Left lung (tissue), 10 donors: Measurements from ENCODE around the gene BCAS3. TPM values are rescaled to one million over a fixed set of nuclear protein-coding genes. Genes with fewer than 3 reads are reported as not detected.
"Not testable (repeated sequence)": the region's sequence is repeated elsewhere in the genome, so short reads cannot be mapped to it uniquely, and the experiment has no call there.

Experiments
- ATAC-seq: fragments of 200-7000 bp; cut with Tn5 transposase; one replicate; pipeline ENCODE4 v1.9.1; 2020; ENCODE audit warnings: moderate library complexity
- DNase-seq, 4 donors: peaks; one replicate each; pipeline ENCODE4 v3.0.0-alpha.2; 2013 to 2020
- H3K27ac ChIP-seq, 2 donors: fragments of 200-600 bp; sonication (generic) in 1 of 2; one replicate each; pipeline versions ENCODE4 v1.5.0 to v1.8.0; 2020 to 2021
- H3K27me3 ChIP-seq, 2 donors: fragments of 200-600 bp; sonication (generic) in 1 of 2; one replicate each; pipeline versions ENCODE4 v1.5.0 to v1.8.0; 2020 to 2021
- H3K36me3 ChIP-seq, 2 donors: fragments of 200-600 bp; sonication (generic) in 1 of 2; one replicate each; pipeline versions ENCODE4 v1.5.0 to v1.8.0; 2020 to 2021
- H3K4me1 ChIP-seq, 2 donors: fragments of 200-600 bp; one replicate each; pipeline ENCODE4 v1.8.0; 2021
- H3K4me3 ChIP-seq, 2 donors: fragments of 200-600 bp; sonication (generic) in 1 of 2; one replicate each; pipeline versions ENCODE4 v1.5.0 to v1.8.0; 2020 to 2021; ENCODE audit warnings: mild to moderate bottlenecking in 1 of 2
- H3K9me3 ChIP-seq, 2 donors: fragments of 200-600 bp; sonication (generic) in 1 of 2; one replicate each; pipeline versions ENCODE4 v1.5.0 to v1.8.0; 2020 to 2021
- intact Hi-C, 2 donors: fragments of 100-400 bp; cut with DNase I; formaldehyde crosslinking; loops; one replicate each; pipeline versions ENCODE4 v1.11.2 to v1.14.2; 2022
- polyA plus RNA-seq, 6 donors: library from polyadenylated mRNA; unstranded; fragments of 120-200 nt; gene quantifications; one replicate each; pipeline ENCODE4 v1.2.1, GENCODE V29; 2013; ENCODE audit not compliant: insufficient read length in 6 of 6
- total RNA-seq, 2 donors: library from RNA; stranded (reverse); fragmentation: NEBNext Ultra II Directional; extraction: Animal tissue kit (Norgen Biotek cat#: 25700); gene quantifications; one replicate each; pipeline ENCODE4 v1.2.1, GENCODE V29; 2021
- TF ChIP-seq, protein P1 (sequence below), 2 donors: fragments of 200-600 bp; sonication (generic) in 1 of 2; IDR thresholded peaks; one replicate each; pipeline versions ENCODE4 v1.5.0 to v1.8.0; 2021; ENCODE audit warnings: antibody characterized with exemption in 2 of 2
- donor health status: DM: no; HTN: yes; CAD: no.
- donor health status: DM: no; HTN: no; CAD: no.

Gene BCAS3
- total and polyA plus RNA-seq, 8 donors = 21.2 to 29.6 (median 28.0) TPM

DNA sequence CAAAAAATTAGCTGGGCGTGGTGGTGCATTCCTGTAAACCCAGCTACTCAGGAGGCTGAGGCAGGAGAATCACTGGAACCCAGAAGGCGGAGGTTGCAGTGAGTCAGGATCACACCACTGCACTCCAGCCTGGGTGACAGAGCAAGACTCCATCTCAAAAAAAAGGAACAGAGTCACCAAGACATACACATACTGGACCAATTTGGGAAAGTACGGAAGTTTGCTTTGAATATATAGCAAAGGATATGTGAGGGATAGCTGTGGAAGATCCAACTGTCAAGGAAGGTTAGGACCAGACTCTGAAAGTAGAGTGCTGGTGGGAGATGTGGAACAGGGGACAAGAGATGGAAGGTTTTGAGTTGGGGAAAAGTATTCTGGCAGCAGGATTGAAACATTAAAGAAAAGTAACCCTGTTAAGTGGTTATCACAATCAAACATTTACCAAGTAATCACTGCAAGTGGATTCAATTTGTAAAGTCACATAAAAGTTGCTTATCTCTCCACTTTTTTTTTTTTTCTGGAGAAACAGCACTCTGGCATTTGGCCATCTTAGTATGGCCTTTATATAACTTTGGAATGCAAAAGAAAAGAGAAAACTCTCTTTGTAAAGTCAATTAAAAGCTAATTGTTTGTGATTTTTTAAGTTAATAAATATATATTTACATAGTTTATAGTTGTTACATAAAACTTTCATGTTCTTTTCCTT is 462.6 kb downstream of the BCAS3 start:
- Histone ChIP-seq H3K4me1 (peaks cover 13 to 30% of the 10 kb centered on the region in 2 donors), H3K27me3 (no peaks in the 10 kb centered on the region), H3K27ac (no peak overlapping the region), H3K36me3 (no peaks in the 10 kb centered on the region), H3K9me3 (no peaks in the 10 kb centered on the region), H3K4me3 (no peak overlapping the region)
- TF ChIP-seq, protein P1, sequence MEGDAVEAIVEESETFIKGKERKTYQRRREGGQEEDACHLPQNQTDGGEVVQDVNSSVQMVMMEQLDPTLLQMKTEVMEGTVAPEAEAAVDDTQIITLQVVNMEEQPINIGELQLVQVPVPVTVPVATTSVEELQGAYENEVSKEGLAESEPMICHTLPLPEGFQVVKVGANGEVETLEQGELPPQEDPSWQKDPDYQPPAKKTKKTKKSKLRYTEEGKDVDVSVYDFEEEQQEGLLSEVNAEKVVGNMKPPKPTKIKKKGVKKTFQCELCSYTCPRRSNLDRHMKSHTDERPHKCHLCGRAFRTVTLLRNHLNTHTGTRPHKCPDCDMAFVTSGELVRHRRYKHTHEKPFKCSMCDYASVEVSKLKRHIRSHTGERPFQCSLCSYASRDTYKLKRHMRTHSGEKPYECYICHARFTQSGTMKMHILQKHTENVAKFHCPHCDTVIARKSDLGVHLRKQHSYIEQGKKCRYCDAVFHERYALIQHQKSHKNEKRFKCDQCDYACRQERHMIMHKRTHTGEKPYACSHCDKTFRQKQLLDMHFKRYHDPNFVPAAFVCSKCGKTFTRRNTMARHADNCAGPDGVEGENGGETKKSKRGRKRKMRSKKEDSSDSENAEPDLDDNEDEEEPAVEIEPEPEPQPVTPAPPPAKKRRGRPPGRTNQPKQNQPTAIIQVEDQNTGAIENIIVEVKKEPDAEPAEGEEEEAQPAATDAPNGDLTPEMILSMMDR (IDR thresholded peaks at IDR 0.05) = no peak
- no peak for ATAC-seq
- intact Hi-C loops = no loop called here
- no peak for DNase-seq

DNA sequence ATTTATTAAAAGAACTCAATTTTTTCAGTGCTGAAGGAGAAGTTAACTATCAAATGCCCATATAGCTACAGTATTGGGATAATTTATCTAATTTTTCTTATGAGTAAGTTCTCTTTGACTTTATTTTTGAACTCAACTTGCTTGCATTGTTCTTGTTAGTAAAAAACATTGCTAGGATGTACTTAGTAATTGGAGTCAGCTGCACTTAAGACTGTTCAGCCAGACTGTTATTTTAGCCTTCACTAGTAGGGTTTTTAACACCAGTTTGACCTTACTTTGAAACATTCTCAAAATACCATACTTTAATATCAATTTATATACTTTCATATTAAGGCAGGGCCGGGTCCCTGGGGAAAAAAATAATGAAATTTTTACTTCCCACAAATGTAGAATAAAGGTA is 465.4 kb downstream of the BCAS3 start:
- H3K36me3 ChIP-seq = no peaks in the 10 kb centered on the region
- TF ChIP-seq, protein P1 (IDR thresholded peaks at IDR 0.05) = no peak
- intact Hi-C loops = no loop called here
- H3K9me3 ChIP-seq = no peaks in the 10 kb centered on the region
- no peak overlapping the region for H3K4me3 ChIP-seq
- DNase-seq (no peak), ATAC-seq (no peak)
- no peak overlapping the region for H3K27ac ChIP-seq
- H3K27me3 ChIP-seq = no peaks in the 10 kb centered on the region
- H3K4me1 ChIP-seq = peaks cover 19 to 39% of the 10 kb centered on the region in 2 donors

DNA sequence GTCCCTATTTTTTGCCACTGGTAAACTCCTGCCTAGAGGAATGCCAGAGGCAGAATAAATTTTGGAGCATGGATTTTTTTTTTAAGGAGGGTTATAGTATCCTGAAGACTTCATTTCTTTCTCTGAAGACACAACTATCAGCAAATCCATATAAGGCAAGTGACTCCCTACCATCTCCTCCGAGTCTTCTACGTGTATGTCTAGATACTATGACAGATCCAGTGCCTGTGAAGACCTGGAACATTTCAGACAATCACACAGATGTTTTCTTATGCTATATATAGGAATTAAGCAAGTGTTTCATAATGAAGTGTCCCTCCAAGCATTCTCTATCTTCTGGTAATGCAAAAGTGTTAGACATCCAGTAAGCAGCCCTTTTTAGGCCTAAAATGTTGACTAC is 466.5 kb downstream of the BCAS3 start:
- TF ChIP-seq, protein P1 (IDR thresholded peaks at IDR 0.05) = no peak
- ATAC-seq = no peak
- intact Hi-C loops = no loop called here
- H3K27ac ChIP-seq = no peak overlapping the region
- H3K36me3 ChIP-seq = no peaks in the 10 kb centered on the region
- no peak for DNase-seq
- no peaks in the 10 kb centered on the region for H3K27me3 ChIP-seq
- no peaks in the 10 kb centered on the region for H3K9me3 ChIP-seq
- H3K4me1 ChIP-seq = peaks cover 13 to 35% of the 10 kb centered on the region in 2 donors
- H3K4me3 ChIP-seq = no peak overlapping the region

DNA sequence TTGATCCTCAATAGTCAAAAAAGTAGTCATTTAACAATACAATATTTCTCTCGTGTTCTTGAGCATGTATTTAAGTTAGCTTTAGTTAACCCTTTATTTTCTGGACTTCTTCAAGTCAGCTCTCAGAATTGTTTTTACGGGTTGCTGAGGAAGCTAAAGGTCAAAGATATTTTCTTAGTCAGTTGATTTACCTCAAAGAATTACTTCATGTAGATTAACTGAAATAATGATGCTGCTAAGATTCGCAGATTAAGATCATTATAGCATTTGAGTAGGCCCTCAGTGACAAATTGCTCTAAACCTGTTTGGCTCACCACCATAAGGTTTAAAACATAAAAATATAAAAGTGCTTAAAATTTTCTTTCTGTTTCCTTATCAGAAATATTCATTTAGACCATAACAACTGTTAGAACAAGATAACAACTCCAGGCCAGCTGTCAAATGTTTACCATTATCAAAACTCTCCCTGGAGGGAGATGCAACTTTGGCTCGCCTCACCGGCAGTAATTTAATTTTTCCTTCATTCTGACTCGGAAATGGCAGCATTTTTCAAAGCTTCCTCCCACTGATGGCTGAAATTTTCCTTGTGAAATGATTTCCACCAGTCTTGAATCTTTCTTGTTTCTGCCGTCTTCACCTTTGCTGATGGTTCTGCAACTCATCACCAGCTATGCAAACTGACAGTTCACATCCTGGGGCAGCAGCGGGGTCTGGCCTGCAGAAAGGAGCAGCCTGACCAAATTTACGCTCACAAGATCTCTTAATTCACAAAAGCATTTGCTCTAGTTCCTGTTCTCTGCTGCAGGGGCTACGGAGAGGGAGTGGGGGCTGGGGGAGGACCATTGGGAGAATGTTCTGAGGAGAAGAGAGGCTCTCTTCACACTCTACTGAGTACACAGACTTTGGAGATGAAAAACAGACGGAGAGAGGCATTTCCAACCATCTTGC is 467.2 kb downstream of the BCAS3 start:
- Histone ChIP-seq H3K36me3 (no peaks in the 10 kb centered on the region), H3K27ac (peak overlapping the region in 1 of 2 donors; percentile 35), H3K9me3 (no peaks in the 10 kb centered on the region), H3K4me3 (no peak overlapping the region), H3K4me1 (peaks cover 10 to 35% of the 10 kb centered on the region in 2 donors), H3K27me3 (no peaks in the 10 kb centered on the region)
- no peak for DNase-seq
- ATAC-seq = no peak
- intact Hi-C loops = no loop called here
- TF ChIP-seq, protein P1 (IDR thresholded peaks at IDR 0.05) = no peak

DNA sequence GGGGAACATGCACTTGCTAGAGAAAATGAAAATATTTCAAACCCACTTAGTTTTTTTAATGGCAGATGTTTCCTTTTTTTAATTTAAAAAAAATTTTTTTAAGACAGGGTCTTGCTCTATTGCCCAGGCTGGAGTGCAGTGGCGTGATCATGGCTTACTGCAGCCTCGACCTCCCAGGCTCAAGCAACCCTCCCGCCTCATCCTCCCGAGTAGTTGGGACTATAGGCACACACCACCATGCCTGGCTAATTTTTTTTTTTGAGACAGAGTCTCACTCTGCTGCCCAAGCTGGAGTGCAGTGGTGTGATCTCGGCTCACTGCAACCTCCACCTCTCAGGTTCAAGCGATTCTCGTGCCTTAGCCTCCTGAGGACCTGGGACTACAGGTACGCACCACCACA is 469.2 kb downstream of the BCAS3 start:
- H3K27me3 ChIP-seq, DNase-seq, H3K9me3 ChIP-seq, intact Hi-C loops, H3K36me3 ChIP-seq, H3K4me3 ChIP-seq, ATAC-seq, H3K27ac ChIP-seq: not testable (repeated sequence)
- peaks cover 10 to 40% of the 10 kb centered on the region in 2 donors for H3K4me1 ChIP-seq
